ENCODE results near the gene C3orf70.

C3orf70 gene

DNA sequence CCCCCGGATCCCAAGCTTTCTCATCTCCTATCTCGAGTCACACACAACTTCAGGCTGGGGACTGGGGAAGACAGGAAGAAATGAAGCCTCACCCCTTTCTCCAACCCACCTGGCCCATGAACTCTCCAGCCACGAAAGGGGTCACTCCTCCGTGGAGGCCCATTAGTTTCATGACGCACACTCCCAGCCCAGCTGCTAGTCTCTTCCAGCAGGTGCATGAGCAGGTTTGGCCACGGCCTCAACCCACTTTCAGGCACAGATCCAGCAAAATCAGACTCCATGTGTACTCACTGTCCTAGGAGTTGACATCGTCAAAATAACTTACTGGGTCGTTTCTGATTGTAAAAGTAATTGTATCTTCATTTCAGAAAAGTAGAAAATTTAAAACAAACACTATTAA, 76.6 kb downstream of the C3orf70 start:
- TF ChIP-seq, protein P1, sequence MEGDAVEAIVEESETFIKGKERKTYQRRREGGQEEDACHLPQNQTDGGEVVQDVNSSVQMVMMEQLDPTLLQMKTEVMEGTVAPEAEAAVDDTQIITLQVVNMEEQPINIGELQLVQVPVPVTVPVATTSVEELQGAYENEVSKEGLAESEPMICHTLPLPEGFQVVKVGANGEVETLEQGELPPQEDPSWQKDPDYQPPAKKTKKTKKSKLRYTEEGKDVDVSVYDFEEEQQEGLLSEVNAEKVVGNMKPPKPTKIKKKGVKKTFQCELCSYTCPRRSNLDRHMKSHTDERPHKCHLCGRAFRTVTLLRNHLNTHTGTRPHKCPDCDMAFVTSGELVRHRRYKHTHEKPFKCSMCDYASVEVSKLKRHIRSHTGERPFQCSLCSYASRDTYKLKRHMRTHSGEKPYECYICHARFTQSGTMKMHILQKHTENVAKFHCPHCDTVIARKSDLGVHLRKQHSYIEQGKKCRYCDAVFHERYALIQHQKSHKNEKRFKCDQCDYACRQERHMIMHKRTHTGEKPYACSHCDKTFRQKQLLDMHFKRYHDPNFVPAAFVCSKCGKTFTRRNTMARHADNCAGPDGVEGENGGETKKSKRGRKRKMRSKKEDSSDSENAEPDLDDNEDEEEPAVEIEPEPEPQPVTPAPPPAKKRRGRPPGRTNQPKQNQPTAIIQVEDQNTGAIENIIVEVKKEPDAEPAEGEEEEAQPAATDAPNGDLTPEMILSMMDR (conservative IDR thresholded peaks at IDR 0.05; ENCODE audit: low read depth) = no peak
- CTCF ChIA-PET = no interaction called here
- DNase-seq (ENCODE audit: low spot score) = no peak
- POLR2A ChIA-PET (ENCODE audit: low non-redundant PET) = no interaction called here
- H3K27ac ChIP-seq = no peak overlapping the region

DNA sequence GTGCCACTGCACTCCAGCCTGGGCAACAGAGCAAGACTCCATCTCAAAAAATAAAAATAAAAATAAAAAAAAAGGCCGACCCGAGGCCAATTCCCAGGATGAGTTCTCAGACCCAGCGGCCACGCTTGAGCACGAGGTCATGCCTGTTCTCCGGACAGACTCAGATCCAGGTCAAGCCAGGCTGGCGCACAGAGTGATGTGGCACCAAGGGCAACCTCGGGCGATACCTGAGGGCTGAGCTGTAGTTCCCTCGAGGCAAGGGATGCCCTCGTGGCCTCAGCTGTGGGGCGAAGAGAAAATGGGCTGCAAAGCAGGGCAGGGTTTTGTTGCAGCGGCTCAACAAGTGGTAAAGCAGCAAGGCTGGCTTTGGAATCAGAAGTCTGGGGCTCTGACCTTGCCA, 77.3 kb downstream of the C3orf70 start:
- TF ChIP-seq, protein P1 (conservative IDR thresholded peaks at IDR 0.05; ENCODE audit: low read depth) = no peak
- CTCF ChIA-PET = no interaction called here
- POLR2A ChIA-PET (ENCODE audit: low non-redundant PET) = no interaction called here
- H3K27ac ChIP-seq = no peak overlapping the region
- no peak for DNase-seq (ENCODE audit: low spot score)

DNA sequence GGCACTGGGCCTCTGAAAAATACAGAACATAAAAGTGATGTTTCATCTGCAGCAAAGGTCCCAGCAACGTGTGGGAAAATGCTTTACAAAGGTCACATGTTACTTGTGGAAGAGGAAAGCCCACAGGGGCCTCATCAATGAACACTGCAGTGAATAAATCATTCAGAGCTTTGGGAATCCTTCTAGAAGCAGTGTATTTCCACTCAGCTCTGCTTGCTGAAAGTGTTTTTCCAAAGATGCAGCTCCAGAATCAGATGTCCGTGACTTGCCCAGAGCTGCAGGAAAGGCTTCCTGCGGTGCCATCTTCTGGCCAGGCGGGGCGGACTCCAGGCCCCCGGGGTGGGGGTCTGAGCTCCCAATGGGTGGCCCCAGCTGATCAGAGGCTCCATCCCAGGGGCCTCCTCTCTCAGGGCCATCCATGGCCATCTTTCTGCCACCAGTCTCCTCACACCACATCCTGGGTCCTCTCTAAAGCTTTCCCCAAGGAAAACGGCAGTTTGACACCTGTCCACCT, 81.5 kb downstream of the C3orf70 start:
- no peak overlapping the region for H3K27ac ChIP-seq
- CTCF ChIA-PET = interaction anchor here (0.6 kb wide), 1 partner anchor 197 kb away, joined by 3 read pairs; no protein-coding TSS in a partner anchor
- DNase-seq (ENCODE audit: low spot score) = no peak
- TF ChIP-seq, protein P1 (conservative IDR thresholded peaks at IDR 0.05; ENCODE audit: low read depth) = no peak
- POLR2A ChIA-PET (ENCODE audit: low non-redundant PET) = no interaction called here

DNA sequence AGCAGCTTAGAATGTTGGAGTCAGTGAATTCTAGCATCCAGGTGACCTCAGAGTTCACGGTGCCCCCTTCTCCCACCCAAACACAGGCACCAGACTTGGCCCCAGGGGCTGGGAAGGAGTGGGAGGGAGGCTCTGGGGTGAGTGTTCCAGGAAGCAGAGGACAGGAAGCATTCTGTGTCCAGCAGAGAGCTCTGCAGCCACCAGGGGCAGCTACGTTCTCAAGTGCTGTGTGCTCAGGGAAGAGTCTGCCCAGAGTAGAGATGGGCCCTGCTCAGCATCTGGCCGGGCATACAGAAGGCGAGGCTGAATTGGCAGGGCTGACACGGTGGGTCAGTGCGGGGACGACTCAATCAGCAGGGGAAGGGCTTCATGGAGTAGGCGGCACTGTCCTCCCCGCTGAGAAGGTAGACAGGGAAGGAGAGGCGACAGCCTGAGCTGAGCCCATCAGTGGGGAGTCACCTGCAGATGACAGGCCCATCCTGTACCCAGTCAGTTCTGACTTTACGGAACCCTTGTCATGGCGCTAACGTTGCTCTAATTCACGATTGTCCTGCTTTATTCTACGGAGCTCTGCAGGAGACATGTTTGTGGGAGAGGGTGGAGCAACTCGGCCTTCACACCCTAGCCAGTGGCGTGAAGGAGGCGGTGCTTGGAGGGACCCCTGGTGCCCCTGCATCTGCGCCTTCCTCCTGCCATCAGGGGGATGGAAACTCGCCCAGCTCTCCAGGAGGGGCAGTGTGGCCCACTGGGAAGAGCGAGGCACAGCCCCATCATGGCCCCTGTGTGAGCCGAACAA, 82.2 kb downstream of the C3orf70 start:
- TF ChIP-seq, protein P1 (conservative IDR thresholded peaks at IDR 0.05; ENCODE audit: low read depth) = no peak
- ChIA-PET CTCF (interaction anchor here (0.6 to 1.0 kb wide), 4 partner anchors 23 to 647 kb away, joined by 3 read pairs; no protein-coding TSS in a partner anchor), POLR2A (ENCODE audit: low non-redundant PET) (interaction anchor here (0.5 kb wide), 1 partner anchor 82 kb away, joined by 4 read pairs; no protein-coding TSS in a partner anchor)
- no peak overlapping the region for H3K27ac ChIP-seq
- no peak for DNase-seq (ENCODE audit: low spot score)

DNA sequence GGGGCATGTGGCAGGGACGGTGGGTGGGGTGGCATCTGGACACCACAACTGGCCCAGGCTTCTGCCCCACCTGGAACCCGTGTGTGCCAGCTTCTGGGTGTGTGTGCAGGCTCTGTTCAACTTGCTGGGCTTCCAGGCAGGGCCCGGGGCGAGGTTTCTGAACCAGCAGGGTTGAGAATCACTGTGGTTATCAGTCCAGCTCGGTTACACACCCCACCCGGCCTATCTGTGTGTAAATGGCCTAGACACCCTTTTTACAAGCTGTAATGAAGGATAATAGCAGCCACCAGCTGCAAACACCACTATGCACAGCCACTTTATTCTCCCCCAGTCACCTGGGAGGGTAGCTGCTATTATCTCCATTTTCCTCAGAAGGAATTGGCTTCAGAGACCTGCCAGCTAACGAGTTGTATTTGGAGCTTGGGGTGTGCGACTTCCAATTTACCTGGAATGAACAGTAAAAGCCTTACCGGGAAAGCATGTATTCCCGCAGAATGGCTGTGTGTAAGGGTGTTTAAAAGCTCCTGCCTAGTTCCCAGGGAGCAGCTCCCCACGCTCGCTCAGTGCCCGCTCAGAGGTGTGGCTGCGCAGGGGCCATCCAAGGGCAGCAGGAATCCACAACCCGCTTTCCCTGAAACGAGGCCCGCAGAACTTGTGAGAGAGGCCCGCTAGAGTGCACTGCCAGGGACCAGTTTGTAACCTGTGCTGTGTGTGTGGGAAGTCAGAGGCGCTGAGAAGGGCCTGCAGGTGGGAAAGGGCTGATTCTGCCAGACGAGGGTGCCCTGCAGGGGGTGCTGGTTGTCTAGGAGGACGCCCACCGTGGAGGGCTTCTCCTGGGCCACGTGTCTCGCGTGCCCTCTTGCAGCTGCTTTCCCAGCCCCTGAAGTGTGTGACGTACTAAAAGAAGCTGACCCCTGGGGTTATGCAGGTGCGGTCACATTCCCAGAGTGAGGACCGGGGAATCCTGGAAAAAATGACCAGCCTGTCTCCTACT, 83.5 kb downstream of the C3orf70 start:
- DNase-seq (ENCODE audit: low spot score) = no peak
- TF ChIP-seq, protein P1 (conservative IDR thresholded peaks at IDR 0.05; ENCODE audit: low read depth) = no peak
- ChIA-PET CTCF (interaction anchor here (0.5 to 0.7 kb wide), 2 partner anchors 21 to 32 kb away, joined by 3 read pairs; no protein-coding TSS in a partner anchor), POLR2A (ENCODE audit: low non-redundant PET) (no interaction called here)
- H3K27ac ChIP-seq = no peak overlapping the region

DNA sequence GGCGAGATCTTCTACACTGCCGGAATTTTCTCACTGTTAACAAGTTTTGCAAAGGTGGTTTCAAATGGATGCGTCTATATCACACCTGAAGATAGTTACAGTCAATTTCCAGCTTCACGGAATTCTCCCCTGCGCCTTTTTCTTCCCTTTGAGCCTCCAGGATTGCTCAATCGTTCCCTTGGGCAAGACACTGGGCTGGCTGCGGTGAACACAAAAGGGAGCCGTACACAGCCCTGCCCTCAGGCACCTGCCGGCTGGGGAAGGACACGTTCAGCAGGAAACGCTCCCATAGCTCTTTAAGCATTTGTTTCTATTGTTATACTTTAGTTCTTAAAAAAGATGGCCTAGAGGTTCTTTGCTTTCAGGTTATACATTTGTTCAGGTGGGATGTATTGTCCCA, 85.7 kb downstream of the C3orf70 start:
- ChIA-PET POLR2A (ENCODE audit: low non-redundant PET) (no interaction called here), CTCF (interaction anchor here (0.9 kb wide), 1 partner anchor 83 kb away, joined by 4 read pairs; no protein-coding TSS in a partner anchor)
- TF ChIP-seq, protein P1 (conservative IDR thresholded peaks at IDR 0.05; ENCODE audit: low read depth) = no peak
- H3K27ac ChIP-seq = no peak overlapping the region
- DNase-seq (ENCODE audit: low spot score) = no peak
